Epithelial cell of proximal tubule (primary cell): Measurements from ENCODE around the gene CAB39L. TPM values are rescaled to one million over a fixed set of nuclear protein-coding genes. Genes with fewer than 3 reads are reported as not detected.

Experiments used
- DNase-seq: peaks from one replicate; pipeline ENCODE4 v3.0.0-alpha.2; 2011; ENCODE audit warnings: low read depth
- H3K4me3 ChIP-seq: 2 replicates; pipeline ENCODE4 v1.5.1; 2011; ENCODE audit warnings: low read depth, mild to moderate bottlenecking, low read length
- total RNA-seq: library from RNA; depleted of rRNA; stranded (reverse); fragments of >200 nt; gene quantifications from 2 replicates; pipeline ENCODE4 v1.2.3, GENCODE V29; 2015
- TF ChIP-seq, protein P1 (sequence below): conservative IDR thresholded peaks from 2 replicates; pipeline ENCODE4 v1.5.1; 2012; ENCODE audit warnings: low read depth, mild to moderate bottlenecking, low read length

The CAB39L gene
- total RNA-seq, 1 donor from 2014 or later: 5.2 TPM

DNA sequence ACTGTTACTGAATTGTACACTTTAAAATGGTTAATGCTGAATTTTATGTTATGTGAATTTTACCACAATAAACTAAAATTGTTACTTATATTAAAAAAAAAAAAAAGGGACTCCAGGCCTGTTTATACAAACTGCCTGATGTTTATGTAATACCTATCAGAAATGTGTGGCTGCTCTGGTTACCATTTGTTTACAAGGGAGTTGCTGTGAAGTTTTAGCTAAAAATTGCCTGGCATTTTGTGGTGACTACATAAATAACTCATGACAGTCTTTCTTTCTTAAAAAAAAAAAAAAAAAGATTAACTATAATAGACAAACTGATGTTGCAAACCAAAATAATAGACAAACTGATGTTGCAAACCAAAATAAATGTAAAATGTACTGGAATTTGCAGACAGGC is 124.3 kb downstream of the CAB39L start:
- DNase-seq: no peak
- TF ChIP-seq, protein P1, sequence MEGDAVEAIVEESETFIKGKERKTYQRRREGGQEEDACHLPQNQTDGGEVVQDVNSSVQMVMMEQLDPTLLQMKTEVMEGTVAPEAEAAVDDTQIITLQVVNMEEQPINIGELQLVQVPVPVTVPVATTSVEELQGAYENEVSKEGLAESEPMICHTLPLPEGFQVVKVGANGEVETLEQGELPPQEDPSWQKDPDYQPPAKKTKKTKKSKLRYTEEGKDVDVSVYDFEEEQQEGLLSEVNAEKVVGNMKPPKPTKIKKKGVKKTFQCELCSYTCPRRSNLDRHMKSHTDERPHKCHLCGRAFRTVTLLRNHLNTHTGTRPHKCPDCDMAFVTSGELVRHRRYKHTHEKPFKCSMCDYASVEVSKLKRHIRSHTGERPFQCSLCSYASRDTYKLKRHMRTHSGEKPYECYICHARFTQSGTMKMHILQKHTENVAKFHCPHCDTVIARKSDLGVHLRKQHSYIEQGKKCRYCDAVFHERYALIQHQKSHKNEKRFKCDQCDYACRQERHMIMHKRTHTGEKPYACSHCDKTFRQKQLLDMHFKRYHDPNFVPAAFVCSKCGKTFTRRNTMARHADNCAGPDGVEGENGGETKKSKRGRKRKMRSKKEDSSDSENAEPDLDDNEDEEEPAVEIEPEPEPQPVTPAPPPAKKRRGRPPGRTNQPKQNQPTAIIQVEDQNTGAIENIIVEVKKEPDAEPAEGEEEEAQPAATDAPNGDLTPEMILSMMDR: no peak
- H3K4me3 ChIP-seq: no peak overlapping the region

DNA sequence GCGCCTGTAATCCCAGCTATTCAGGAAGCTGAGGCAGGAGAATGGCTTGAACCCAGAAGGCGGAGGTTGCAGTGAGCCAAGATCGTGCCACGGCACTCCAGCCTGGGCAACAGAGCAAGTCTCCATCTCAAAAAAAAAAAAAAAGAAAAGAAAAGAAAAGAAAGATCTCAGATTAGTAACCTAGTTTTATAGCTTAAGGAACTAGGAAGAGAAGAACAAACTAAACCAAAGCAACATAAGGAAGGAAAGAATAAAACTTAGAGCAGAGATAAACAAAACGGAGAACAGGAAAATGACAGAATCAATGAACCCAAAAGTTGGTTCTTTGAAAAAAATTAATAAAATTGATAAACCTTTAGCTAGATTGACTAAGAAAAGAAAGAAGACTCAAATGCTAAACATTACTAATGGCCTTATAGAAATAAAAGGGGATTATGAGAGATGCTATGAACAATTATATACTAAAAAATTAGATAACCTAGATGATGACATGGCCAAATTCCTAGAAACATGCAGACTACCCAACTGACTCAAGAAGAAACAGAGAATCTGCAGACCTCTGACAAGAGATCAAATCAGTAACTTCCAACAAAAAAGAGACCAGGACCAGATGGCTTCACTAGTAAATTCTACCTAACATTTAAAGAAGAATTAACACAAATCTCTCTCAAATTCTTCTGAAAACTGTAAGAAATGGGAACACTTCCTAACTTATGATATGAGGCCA is 127.9 kb downstream of the CAB39L start:
- TF ChIP-seq, protein P1: no peak
- H3K4me3 ChIP-seq: no peak overlapping the region
- no peak for DNase-seq

DNA sequence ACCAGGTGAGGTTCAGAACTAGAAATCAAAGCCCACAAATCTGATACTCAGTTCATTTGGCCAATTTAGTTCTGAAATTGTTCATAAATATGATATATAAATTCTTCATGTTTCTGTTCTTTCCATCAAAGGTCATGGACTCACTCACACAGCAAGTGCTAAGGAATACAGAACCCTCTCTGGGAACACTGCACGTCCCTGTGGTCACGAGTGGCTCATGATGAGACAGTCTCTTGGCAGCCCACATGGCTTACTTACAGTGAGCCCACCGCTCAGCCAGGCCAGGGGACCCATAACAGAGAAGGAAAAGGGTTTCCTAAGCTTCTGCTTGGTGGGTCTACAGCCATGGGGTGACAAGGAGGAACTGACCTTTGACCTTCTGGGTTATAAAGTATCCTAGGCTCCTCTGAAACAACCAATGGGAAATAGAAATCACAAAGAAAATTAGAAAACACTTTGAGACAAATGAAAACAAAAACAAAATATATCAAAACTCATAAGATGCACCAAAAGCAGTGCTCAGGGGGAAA is 128.8 kb downstream of the CAB39L start:
- TF ChIP-seq, protein P1: no peak
- H3K4me3 ChIP-seq: no peak overlapping the region
- no peak for DNase-seq

DNA sequence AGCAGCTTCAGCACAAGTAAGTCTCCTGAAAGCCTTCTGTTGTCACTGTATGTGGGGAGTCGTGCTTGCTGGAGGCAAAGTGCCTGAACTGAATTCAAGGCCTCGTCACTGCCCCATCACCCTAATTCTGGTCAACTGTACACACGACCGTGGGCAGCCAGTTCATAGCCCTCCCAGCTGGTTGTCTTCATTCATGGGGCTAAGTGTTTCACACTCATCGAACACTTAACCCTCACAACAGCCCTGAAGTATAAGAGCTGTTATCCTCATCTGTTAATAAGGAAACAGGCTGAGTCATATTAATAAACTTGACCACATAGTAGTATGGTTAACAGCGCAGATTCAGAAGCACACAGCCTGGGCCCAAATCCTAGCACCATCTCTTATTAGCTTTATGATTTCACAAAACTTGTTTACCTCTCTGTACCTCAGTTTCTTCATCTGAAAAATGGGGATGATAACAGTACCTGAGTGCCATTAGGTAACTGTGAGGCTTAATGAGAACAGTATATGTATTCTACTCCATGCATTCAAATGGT is 129.5 kb downstream of the CAB39L start:
- no peak overlapping the region for H3K4me3 ChIP-seq
- DNase-seq: peak; percentile 59
- TF ChIP-seq, protein P1: no peak

DNA sequence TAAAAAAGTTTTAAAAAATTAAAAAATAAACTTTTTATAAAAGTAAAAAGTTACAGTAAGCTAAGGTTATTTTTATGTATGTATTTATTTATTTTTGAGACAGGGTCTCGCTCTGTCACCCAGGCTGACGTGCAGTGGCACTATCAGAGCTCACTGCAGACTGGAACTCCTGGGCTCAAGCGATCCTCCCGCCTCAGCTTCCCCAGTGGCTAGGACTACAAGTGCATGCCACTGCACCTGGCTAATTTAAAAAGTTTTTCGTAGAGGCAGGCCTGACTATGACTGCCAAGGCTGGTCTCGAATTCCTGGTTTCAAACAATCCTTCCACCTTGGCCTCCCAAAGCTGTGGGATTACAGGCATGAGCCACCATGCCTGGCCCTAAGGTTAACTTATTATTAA is 132.0 kb downstream of the CAB39L start:
- no peak for DNase-seq
- H3K4me3 ChIP-seq: no peak overlapping the region
- TF ChIP-seq, protein P1: no peak

DNA sequence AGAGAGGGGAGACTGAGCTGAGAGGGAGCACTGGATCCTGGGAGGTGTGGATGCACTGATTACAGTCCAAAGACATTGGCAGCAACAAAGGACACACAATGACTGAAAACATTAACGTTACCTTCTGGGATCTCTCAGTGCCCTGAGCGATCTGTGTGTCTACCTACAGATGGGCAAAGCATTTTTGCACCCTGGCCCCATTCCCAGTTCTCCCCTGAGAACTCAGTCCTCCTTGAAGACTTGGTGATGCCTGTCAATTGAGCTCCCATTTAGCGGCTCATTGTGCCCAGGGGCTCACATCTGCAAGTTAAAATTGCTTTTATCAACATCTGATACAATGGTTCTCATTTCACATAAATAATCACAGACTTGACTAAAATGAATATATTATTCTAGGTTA is 133.6 kb downstream of the CAB39L start:
- DNase-seq: no peak
- TF ChIP-seq, protein P1: no peak
- no peak overlapping the region for H3K4me3 ChIP-seq
